T-helper 1 cell (primary cell): Measurements from ENCODE around the gene ZNF8.
A peak's percentile ranks its signal among the peaks of the same experiment; 100 is the strongest.
"Not testable (repeated sequence)": the region's sequence is repeated elsewhere in the genome, so short reads cannot be mapped to it uniquely, and the experiment has no call there.

Experiments used
- DNase-seq, 5 donors: peaks; one replicate each; pipeline ENCODE4 v3.0.0-alpha.2; 2012 to 2020
- total RNA-seq, 4 donors: gene quantifications; one replicate each; lab custom pipeline; 2026; lab: John Stamatoyannopoulos, UW

Gene ZNF8
- 13.2 to 19.3 (median 18.1) reads per million in 4 donors for total RNA-seq

DNA sequence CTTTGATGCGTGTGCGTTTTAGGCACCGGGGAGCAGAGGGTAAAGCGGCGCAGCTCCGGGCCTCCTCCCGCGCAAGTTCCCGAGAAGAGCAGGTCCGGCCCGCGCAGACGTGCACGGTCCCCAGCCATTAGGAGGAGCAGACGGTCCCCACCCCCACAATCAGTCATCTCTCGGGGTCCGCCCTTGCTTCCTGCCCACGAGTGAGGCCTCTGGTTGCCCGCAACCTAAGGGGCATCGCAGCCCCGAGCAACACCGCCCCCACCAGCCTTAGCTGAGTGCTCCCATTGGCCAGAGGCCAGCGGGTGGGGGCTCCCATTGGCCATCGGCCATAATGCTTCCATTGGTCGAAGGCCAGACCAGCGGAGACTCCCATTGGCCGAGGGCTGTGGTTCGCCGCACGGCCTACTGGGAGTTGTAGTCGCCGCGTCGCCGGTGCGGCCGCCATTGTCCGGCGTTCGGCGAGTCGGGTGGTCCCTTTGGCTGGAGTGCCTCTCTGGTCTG is at the start of gene ZNF8:
ZNF8 (plus strand) TSS at position 415 of the 501 bp plus-strand sequence. CDS start 127 bp downstream, outside the sequence.
- DNase-seq = peak; percentile 91 to 96 (median 94)

DNA sequence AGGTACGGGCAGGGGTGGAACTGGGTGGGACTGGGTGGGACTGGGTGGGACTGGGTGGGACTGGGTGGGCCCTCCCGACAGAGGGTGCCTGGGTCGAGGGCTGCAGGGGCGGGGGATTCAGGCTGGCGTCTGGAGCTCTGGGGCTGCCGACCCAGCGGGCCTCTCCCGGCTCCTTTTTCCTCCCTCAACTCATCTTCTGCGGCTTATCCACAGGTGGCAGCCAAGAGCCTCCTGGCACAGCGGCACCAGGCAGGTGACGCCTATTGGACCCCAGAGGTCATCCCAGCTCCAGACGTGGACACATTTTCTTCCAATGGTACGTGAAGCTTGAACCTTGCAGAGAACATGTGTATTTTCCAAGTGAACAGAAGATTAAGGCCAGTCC is 49.5 kb upstream of the ZNF8 start:
- DNase-seq = peak in 1 of 5 donors; percentile 8

DNA sequence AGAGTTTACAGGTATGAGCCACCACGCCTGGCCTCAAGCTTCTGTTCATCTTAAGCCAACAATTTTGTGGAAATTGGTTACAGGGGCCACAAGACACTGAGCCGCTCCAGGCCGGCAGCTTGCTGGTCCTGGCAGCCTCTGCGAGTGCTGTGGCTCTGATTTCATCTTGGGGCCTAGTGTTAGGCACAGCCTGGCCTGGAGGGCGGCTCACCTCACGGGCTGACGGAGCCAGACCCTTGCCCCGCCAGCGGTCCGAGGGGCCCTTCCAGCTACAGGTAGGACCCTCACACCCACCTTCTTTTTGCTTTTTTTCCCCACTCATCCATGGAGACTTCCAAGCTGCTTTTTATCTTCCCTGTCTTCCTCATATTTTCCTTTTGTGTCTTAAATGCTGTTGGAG is 41.4 kb upstream of the ZNF8 start:
- no peak for DNase-seq

DNA sequence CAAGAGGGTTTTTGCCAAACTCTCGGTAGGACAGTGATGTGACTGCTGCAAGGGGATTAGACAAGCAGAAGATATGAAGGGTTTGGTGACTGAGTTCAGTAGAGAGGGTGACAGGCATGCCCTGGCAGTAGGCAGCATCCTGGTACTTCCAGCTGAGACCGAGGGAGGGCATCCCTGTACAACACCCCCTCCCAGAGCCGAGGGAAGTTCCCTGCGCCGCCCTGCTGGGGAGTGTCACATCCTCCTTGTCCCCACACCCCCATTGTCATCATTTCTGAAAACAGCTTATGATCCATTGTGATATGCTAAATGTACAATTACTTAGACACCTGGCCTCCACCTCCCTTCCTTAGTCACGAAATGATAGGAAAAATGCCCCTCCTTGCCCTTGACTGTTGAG is 35.4 kb upstream of the ZNF8 start:
- no peak for DNase-seq

DNA sequence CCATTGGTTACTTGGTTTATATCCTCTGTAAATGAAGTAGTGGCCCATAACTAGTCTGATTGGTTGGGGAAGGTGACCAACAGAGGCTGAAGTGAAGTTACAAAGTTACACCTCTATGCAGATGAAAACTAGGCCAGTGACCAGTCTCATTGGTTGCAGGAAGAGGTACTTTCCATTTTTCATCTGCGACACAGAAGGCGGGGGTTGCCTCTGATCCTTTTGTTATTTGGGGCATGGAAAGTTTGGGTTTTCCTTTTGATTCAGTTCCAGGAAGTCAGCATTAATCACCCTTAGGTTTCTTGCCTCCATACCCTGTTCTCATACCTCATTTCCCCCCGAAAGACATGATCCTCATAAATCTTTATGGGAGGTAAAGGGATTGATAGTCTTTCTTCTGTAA is 29.9 kb upstream of the ZNF8 start:
- DNase-seq = no peak

DNA sequence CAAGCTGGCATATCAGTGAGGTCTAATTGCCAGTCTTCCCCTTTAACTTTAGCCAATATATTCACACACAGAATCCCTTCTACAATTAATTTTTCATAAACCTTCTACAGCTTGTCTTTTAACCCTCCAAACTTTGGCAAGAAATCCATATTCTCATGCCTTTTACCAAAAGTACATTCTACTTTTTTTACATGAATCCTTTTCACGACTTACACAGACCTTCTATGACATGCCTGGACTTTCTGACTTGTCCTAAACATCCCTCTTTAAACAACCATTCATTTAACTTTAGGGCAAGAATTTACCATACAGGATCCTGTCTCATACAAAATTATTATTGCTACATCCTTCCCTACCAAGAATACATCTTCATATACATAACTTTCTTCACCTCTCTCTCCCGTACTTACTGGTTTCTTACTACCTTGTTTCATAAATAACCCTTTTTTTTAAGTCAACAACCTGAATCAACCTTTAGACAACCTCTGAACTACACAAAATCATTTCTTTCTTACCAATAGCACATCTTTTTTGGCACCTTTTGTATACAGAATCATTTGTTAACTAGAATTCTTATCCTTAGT is 26.6 kb upstream of the ZNF8 start:
- no peak for DNase-seq

DNA sequence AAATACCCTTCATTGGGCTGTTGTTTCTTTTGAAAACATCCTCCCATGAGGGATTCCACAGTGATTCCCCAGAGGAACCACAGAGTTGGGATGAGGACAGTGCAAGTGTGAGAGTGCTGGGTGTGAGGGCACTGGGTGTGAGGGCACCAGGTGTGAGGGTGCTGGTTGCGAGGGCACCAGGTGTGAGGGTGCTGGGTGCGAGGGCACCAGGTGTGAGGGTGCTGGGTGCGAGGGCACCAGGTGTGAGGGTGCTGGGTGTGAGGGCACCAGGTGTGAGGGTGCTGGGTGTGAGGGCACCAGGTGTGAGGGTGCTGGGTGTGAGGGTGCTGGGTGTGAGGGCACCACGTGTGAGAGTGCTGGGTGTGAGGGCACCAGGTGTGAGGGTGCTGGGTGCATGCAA is 20.5 kb upstream of the ZNF8 start:
- not testable (repeated sequence) for DNase-seq

DNA sequence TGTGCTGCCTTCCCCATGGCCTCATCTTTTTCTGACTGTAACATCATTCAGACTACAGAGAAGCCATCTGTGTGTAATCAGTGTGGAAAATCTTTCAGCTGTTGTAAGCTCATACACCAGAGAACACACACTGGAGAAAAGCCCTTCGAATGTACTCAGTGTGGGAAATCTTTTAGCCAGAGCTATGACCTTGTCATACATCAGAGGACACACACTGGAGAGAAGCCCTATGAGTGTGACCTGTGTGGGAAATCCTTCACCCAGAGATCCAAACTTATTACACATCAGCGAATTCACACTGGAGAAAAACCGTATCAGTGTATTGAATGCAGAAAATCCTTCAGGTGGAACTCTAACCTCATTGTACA is 17.2 kb upstream of the ZNF8 start:
- DNase-seq = no peak

DNA sequence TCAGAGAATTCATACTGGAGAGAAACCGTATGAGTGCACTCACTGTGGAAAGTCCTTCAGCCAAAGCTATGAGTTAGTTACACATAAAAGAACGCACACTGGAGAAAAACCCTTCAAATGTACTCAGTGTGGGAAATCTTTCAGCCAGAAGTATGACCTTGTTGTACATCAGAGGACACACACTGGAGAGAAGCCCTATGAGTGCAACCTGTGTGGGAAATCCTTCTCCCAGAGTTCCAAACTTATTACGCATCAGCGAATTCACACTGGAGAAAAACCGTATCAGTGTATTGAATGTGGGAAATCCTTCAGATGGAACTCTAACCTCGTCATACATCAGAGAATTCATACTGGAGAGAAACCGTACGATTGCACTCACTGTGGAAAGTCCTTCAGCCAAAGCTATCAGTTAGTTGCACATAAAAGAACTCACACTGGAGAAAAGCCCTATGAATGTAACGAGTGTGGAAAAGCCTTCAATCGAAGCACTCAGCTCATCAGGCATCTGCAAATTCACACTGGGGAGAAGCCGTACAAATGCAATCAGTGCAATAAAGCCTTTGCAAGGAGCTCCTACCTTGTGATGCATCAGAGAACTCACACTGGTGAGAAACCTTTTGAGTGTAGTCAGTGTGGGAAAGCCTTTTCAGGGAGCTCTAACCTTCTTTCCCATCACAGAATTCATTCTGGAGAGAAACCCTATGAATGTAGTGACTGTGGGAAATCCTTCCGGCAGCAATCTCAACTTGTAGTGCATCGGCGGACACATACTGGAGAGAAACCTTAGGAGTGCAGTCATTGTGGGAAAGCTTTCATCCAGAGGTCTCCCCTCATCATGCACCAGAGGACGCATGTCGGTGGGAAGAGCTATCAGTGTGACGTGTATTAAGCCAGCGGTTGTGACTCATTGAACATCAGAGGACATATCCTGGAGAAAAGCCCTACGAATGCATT is 16.5 kb upstream of the ZNF8 start:
- no peak for DNase-seq

DNA sequence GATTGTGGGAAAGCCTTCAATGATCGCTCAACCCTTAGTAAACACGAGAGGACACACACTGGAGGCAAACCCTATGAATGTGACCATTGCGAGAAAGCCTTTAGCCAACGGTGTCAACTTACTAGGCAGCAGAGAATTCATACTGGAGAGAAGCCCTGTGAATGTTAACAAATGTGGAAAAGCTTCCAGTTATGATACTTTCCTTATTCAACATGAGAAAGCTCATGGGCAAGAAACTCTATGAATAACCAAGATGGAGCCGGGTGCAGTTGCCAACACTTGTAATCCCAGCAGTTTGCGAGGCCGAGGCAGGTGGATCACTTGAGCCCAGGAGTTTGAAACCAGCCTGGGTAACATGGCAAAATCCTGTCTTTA is 15.8 kb upstream of the ZNF8 start:
- no peak for DNase-seq

DNA sequence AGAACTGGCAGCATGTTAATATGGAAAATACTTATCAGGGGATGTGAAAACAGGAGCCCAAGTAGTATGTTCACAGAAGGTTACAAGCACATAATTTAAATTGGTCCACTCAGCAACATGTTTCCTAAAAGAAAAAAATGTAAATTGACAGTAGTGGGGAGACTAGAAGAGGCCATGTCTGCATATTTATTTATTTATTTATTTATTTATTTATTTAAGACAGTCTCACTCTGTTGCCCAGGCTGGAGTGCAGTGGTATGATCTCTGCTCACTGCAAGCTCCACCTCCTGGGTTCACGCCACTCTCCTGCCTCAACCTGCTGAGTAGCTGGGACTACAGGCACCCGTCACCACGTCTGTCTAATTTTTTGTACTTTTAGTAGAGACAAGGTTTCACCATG is 13.7 kb upstream of the ZNF8 start:
- no peak for DNase-seq

DNA sequence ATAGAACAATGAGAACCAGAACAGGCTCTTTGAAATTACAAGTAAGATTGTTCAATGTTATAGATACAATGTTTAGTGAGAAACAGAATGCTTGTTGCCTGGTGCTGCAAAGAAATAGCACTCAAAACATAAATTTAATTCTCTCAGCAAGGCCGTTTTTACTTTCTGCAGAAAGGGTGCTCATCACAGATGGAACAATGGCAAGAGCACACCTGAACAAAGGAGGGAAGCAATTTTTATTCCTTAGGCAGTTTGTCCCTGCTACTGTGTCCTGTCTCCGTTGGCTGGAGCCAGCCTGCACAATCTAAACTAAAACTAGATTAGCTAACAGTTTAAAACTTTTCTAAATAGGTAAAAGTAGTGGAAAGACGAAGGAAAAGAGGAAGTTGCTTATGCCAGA is 10.4 kb upstream of the ZNF8 start:
- no peak for DNase-seq

DNA sequence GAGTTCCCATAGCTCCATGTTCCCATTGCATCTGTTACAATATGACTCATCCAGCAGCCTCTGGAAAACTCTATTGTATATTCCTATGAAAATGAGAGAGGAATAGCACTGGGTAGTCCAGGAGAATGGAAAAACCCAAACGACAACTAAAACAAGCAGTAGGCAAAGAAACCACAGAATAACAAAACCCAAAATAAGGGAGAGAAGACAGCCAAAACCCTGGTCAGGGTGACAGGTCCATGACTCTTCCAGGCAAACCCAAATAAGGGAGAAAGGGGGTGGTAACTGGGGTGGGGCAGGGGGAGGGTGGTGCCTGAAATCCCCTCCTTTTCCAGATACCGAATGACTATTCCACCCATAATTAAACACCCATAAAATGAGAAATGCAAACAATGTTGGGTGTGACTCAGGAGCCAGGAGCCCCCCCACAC is 4.0 kb upstream of the ZNF8 start:
- DNase-seq = no peak

DNA sequence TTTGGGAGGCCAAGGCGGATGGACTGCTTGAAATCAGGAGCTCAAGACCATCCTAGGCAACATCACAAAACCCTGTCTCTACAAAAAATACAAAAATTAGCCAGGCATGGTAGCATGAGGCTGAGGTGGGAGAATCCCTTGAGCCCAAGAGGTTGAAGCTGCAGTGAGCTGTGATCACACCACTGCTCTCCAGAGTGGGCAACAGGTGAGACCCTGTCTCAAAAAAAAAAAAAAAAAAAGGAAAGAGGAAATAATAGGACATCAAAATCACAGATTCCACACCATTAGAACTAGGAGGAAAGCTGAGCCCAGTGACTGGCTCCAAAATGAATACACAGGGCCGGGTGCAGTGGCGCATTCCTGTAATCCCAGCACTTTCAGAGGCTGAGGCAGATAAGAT is 3.2 kb upstream of the ZNF8 start:
- no peak for DNase-seq

DNA sequence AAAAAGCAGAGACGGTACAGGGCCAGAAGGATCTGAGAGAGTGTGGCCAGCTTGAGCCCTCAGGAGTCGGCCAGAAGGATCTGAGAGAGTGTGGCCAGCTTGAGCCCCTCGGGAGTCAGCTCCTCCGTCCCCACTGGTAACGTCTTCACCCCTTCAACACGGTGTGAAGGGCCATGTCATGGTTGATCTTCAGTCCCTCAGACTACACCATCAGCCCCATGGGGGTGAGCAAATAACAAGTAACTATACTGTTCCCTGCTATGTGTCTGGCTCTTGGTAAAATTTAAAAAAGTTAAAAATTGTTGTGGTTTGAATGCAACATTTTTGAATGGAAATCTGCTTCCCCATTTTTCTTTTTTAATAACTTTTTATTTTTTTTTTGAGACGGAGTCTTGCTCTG is 1.6 kb upstream of the ZNF8 start:
- DNase-seq = no peak

DNA sequence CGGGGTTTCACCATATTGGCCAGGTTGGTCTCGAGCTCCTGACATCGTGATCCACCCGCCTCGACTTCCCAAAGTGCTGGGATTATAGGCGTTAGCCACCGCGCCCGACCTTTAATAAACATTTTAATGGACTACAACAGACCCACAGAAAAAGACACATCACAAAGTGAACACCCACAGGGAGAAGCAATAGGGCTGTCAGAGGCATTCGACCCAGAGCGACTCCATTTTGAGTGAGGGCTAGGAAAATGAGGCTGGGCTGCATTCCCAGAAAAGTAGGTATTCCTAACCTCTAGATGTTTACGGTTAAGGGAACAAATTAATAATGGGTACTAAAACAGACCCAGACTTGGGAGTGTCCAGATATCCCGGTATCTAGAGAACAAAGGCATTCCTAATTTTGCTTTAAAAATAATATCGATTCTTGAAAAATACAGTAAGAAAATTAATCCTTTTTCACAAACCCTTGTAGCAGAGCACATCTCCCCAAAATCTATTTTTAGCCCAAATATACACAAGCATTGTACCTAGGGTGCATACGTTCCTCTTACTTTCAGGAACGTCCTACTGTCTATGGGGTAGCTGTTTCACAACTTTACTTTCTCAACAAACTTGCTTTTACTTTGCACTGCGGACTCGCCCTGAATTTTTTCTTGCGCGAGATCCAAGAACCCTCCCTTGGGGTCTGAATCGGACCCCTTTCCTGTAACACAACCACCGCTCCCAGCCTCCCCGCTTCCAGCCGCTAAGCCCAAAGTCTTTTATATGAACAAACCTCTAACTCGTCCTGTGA is 811 bp upstream of the ZNF8 start:
- DNase-seq = no peak

DNA sequence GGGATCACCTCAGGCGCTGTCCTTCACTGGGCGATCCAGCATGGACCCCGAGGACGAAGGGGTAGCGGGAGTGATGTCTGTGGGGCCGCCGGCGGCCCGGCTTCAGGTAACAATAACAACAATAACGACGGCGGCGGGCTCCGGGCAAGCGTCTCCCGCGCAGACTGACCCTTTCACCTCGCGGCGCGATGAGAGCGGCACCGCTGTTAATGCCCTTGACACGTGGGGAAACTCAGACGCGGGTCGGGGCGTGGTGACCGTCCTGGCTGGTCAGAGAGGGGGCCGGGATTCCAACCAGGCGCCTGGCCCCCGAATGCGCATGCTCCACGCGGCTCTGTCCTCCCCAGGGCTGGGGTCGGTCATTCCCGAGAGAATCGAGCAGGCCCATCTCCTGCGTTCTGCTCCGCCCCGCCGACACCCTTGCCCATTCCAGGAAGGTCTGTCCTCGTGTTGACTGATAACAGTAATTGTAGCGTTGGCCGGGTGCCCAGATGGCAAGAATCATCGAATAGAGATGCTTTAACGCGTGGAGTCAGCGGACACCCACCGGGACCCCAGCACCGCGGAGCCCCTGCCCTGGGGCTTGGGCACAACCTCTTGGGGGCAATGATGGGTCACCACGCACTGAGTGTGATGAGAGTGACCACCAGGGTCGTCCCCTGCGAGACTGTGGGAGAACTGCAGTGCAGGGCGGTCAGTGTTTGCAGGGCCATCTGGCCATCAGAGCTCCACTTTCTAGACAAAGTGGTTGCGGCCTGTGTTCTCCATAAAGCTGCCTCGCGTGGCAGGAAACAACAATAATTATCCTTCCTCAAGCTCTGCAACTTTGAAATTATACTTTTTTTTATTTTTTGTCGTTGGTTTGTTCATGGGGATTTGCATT is 528 bp downstream of the ZNF8 start:
- peak; percentile 14 to 27 (median 19) for DNase-seq

DNA sequence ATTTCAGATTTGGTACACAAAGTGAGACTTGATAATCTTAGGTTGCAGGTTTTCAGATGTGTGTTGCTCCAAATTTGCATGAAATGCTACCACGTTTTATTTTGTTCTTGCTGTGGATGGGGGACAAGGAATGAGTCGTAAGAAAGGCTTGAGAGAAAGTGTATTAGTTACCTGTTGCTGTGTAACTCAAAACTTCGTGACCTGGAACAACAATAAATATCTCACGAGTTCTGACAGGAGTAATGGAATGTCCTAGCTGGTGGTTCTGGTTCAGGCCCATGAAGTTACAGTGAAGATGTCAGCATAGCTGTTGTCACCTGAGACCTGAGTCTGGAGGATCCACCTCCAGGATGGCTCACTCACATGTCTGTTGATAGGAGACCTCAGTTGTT is 1.2 kb downstream of the ZNF8 start:
- no peak for DNase-seq

DNA sequence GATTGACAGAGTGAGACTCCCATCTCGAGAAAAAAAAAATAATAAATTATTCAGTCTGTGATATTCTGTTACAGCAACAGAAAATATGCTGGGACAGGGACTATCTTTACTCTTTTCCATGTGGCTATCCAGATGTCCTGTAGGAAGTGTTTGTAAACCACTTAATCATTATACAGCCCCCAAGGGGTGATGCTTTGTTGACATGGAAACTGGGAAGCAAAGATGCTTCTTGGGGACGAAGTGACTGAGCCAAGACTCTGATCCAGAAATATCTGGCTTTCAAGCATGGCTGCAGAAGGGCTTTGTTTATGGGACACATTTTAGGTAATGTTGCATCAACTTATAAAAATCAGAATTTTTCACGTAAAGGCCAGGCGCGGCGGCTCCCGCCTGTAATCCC is 5.4 kb downstream of the ZNF8 start:
- DNase-seq = no peak

DNA sequence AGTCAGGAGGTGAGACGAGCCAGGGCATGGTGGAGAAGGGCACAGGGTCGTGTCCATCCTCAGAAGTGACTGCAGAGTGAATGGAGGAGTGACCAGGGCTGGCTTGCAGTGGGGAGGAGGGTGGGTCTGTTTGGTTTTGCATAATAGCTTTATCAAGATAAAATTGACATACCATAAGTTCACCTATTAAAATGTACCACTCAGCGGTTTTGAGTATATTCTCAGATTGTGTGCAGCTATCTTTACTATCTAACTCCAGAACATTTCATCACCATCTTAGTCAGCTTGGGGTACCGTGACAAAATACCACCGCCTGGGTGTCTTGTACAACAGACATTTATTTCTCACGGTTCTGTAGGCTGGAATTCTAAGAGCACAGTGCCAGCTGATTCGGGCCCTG is 13.2 kb downstream of the ZNF8 start:
- DNase-seq = no peak

DNA sequence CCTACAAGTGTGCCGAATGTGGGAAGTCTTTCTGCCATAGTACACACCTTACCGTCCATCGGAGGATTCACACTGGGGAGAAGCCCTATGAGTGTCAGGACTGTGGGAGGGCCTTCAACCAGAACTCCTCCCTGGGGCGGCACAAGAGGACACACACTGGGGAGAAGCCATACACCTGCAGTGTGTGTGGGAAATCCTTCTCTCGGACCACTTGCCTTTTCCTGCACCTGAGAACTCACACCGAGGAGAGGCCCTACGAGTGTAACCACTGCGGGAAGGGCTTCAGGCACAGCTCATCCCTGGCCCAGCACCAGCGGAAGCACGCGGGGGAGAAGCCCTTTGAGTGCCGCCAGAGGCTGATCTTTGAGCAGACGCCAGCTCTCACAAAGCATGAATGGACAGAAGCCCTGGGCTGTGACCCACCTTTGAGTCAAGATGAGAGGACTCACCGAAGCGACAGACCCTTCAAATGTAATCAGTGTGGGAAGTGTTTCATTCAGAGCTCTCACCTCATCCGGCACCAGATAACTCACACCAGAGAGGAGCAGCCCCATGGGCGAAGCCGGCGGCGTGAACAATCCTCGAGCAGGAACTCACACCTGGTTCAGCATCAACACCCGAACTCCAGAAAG is 16.1 kb downstream of the ZNF8 start:
- no peak for DNase-seq

DNA sequence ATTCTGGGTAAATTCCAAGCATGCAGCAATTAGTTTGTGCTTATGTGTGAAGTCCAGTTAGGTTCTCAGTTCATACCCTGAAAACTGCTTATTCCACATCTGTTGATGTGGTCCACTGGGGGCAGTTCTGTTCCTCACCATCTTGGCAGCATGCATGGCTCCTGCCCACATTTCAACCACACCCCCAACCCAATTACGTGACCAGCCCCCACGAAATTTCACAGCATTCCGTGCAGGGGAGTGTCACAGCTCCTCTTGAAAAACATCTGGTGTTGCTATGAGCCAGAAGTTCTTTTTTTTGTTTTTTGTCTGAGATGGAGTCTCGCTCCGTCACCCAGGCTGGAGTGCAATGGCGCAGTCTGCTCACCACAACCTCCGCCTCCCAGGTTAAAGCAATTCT is 17.3 kb downstream of the ZNF8 start:
- DNase-seq = no peak
